SK-N-SH treated with all-trans-retinoic acid at 6 μM for 48 hours (cell line): ENCODE data around the gene PDE6B.

ENCODE experiments used
- ATAC-seq: fragments of 200-7000 bp; cut with Tn5 transposase; 3 replicates; pipeline ENCODE4 v1.9.1; 2020; ENCODE audit warnings: mild to moderate bottlenecking, moderate library complexity
- ARNTL ChIP-seq: fragments of 450-650 bp; formaldehyde crosslinking; IDR thresholded peaks from 2 replicates; pipeline ENCODE4 v1.5.0; 2020; ENCODE audit warnings: low read depth, mild to moderate bottlenecking, moderate library complexity, borderline replicate concordance
- BACH2 ChIP-seq: fragments of 250-450 bp; sonication (Bioruptor Pico); IDR thresholded peaks from 2 replicates; pipeline ENCODE4 v1.9.0; 2021; ENCODE audit warnings: mild to moderate bottlenecking, borderline replicate concordance
- CREB5 ChIP-seq: fragments of 250-450 bp; sonication (Bioruptor Pico); IDR thresholded peaks from 2 replicates; pipeline ENCODE4 v1.5.1; 2020; ENCODE audit warnings: low read depth, mild to moderate bottlenecking, moderate library complexity
- CSDC2 ChIP-seq: fragments of 250-450 bp; sonication (Bioruptor Pico); IDR thresholded peaks from 2 replicates; pipeline ENCODE4 v1.5.0; 2020; ENCODE audit warnings: mild to moderate bottlenecking, moderate library complexity
- CSRNP3 ChIP-seq: fragments of 250-450 bp; sonication (Bioruptor Pico); IDR thresholded peaks from 2 replicates; pipeline ENCODE4 v1.5.1; 2021; ENCODE audit warnings: mild to moderate bottlenecking, moderate library complexity
- ESRRG ChIP-seq: fragments of 250-450 bp; sonication (Bioruptor Pico); IDR thresholded peaks from 2 replicates; pipeline ENCODE4 v1.6.1; 2021; ENCODE audit warnings: mild to moderate bottlenecking
- GLIS3 ChIP-seq: fragments of 250-450 bp; sonication (Bioruptor Pico); IDR thresholded peaks from 2 replicates; pipeline ENCODE4 v1.5.0; 2020; ENCODE audit warnings: mild to moderate bottlenecking, moderate library complexity
- OSR1 ChIP-seq: fragments of 250-450 bp; sonication (Bioruptor Pico); IDR thresholded peaks from 2 replicates; pipeline ENCODE4 v1.8.0; 2022; ENCODE audit warnings: moderate library complexity, mild to moderate bottlenecking, inconsistent platforms
- PATZ1 ChIP-seq: fragments of 250-450 bp; sonication (Bioruptor Pico); IDR thresholded peaks from 2 replicates; pipeline ENCODE4 v1.8.0; 2020; ENCODE audit warnings: mild to moderate bottlenecking, moderate library complexity, borderline replicate concordance
- PPARA ChIP-seq: fragments of 250-450 bp; sonication (Bioruptor Pico); IDR thresholded peaks from 2 replicates; pipeline ENCODE4 v1.5.0; 2020; ENCODE audit warnings: mild to moderate bottlenecking, borderline replicate concordance
- RARB ChIP-seq: fragments of 250-450 bp; sonication (Bioruptor Pico); IDR thresholded peaks from 2 replicates; pipeline ENCODE4 v1.8.0; 2021; ENCODE audit warnings: mild to moderate bottlenecking, moderate library complexity
- SNAI2 ChIP-seq: fragments of 250-450 bp; sonication (Bioruptor Pico); IDR thresholded peaks from 2 replicates; pipeline ENCODE4 v1.5.0; 2020; ENCODE audit warnings: mild to moderate bottlenecking, moderate library complexity
- TCF4 ChIP-seq: fragments of 250-450 bp; sonication (Bioruptor Pico); IDR thresholded peaks from 2 replicates; pipeline ENCODE4 v1.8.0; 2021; ENCODE audit warnings: mild to moderate bottlenecking, moderate library complexity, borderline replicate concordance
- TOX ChIP-seq: fragments of 250-450 bp; sonication (Bioruptor Pico); IDR thresholded peaks from 2 replicates; pipeline ENCODE4 v1.8.0; 2021; ENCODE audit warnings: mild to moderate bottlenecking, moderate library complexity, borderline replicate concordance
- TSHZ2 ChIP-seq: fragments of 250-450 bp; sonication (Bioruptor Pico); IDR thresholded peaks from 2 replicates; pipeline ENCODE4 v1.5.0; 2020; ENCODE audit warnings: mild to moderate bottlenecking, moderate library complexity
- ZC3H10 ChIP-seq: fragments of 250-450 bp; sonication (Bioruptor Pico); IDR thresholded peaks from 2 replicates; pipeline ENCODE4 v1.5.1; 2021; ENCODE audit warnings: mild to moderate bottlenecking, moderate library complexity
- ZFP3 ChIP-seq: fragments of 250-450 bp; sonication (Bioruptor Pico); IDR thresholded peaks from 2 replicates; pipeline ENCODE4 v1.5.0; 2020; ENCODE audit warnings: mild to moderate bottlenecking, moderate library complexity
- ZFP30 ChIP-seq: fragments of 450-650 bp; formaldehyde crosslinking; IDR thresholded peaks from 2 replicates; pipeline ENCODE4 v1.5.0; 2022; ENCODE audit warnings: mild to moderate bottlenecking, moderate library complexity
- ZNF70 ChIP-seq: fragments of 450-650 bp; formaldehyde crosslinking; IDR thresholded peaks from 2 replicates; pipeline ENCODE4 v1.5.0; 2020; ENCODE audit warnings: mild to moderate bottlenecking, moderate library complexity
- ZNF8 ChIP-seq: fragments of 450-650 bp; formaldehyde crosslinking; IDR thresholded peaks from 2 replicates; pipeline ENCODE4 v1.5.0; 2020; ENCODE audit warnings: mild to moderate bottlenecking, moderate library complexity

PDE6B gene

GRCh38 chr4:683247-683897 lies 58.0 kb downstream of the PDE6B start:
- peak; percentile 16 for ATAC-seq

GRCh38 chr4:683982-684622 lies 58.7 kb downstream of the PDE6B start:
- TF ChIP-seq PATZ1 (CRISPR knock-in tag) (peak; percentile 39; the same call in 1 of the 2 replicates), RARB (no peak)
- ATAC-seq = peak; percentile 70

More at GRCh38 chr4:683247-683897, 58.0 kb downstream of the PDE6B start:
- no peak for TF ChIP-seq OSR1 (CRISPR knock-in tag)
- TF ChIP-seq ZFP30 = no peak
- TF ChIP-seq SNAI2 (CRISPR knock-in tag) = no peak
- TF ChIP-seq ZNF70 (CRISPR knock-in tag) = no peak
- no peak for TF ChIP-seq PPARA (CRISPR knock-in tag)
- no peak for TF ChIP-seq GLIS3 (CRISPR knock-in tag)
- TF ChIP-seq TOX (CRISPR knock-in tag) = no peak
- TF ChIP-seq RARB = no peak
- TF ChIP-seq ZNF8 (CRISPR knock-in tag) = no peak
- TF ChIP-seq, all 23 proteins: peak for 0

- ATAC-seq = no peak
- no peak for TF ChIP-seq CSDC2 (CRISPR knock-in tag)
- TF ChIP-seq PATZ1 (CRISPR knock-in tag) = no peak
- TF ChIP-seq TCF4 = no peak
- no peak for TF ChIP-seq ZC3H10
- no peak for TF ChIP-seq TOX (CRISPR knock-in tag)
- TF ChIP-seq ZNF70 (CRISPR knock-in tag) = no peak
- no peak for TF ChIP-seq RARB
- no peak for TF ChIP-seq ZFP3
- no peak for TF ChIP-seq ARNTL (CRISPR knock-in tag)
- no peak for TF ChIP-seq PPARA (CRISPR knock-in tag)
- no peak for TF ChIP-seq TSHZ2 (CRISPR knock-in tag)
- no peak for TF ChIP-seq BACH2 (CRISPR knock-in tag)
- no peak for TF ChIP-seq ESRRG (CRISPR knock-in tag)
- no peak for TF ChIP-seq CSRNP3
- TF ChIP-seq SNAI2 (CRISPR knock-in tag) = no peak
- TF ChIP-seq CREB5 = no peak
Observed at GRCh38 chr4:684623-685327, 59.4 kb downstream of the PDE6B start.
